ENCODE data around the gene NR1H2. TPM values are rescaled to one million over a fixed set of nuclear protein-coding genes. Genes with fewer than 3 reads are reported as not detected.
"Not testable (repeated sequence)": the region's sequence is repeated elsewhere in the genome, so short reads cannot be mapped to it uniquely, and the experiment has no call there.

Gene NR1H2
- polyA plus RNA-seq, 5 donors: 24.1 to 45.1 (median 30.3) TPM

DNA sequence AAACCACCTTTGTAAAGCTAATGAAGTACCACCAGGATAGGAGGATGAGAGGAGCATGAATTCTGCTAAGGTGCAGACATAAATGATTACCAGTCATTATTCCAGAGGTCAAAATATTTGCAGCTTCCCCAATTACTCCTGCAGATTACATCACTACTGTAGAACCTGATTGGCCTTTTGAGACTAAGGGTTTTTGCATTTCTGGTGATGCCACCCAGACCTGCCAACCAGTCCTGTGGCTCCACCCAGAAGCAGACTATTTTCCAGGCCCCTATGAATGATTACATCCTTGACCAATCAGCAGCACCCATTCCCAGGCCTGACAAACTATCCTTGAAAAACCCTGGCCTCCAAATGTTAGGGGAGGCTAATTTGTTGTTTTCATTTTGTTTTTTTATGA lies 35.9 kb upstream of the NR1H2 start:
- no peak for DNase-seq

DNA sequence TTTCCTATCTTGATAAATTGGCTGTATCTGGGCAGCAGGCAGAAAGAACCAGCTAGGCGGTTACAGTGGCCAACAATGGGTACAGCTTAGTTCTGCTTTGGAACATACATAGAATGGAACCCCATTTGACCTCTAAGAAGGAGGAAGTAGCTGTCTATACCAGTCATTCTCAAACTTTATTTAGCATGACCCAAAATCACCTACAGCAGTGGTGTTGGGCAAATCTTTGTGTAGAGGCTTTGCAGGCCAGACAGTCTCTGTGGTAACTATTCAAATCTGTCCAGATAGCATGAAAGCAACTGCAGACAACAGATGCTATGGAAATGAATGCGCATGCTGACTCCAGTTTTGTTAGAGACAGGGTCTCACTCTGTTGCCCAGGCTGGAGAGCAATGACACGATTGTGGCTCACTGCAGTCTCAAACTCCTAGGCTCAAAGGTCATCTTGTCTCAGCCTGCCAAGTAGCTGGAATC lies 35.1 kb upstream of the NR1H2 start:
- no peak for DNase-seq

DNA sequence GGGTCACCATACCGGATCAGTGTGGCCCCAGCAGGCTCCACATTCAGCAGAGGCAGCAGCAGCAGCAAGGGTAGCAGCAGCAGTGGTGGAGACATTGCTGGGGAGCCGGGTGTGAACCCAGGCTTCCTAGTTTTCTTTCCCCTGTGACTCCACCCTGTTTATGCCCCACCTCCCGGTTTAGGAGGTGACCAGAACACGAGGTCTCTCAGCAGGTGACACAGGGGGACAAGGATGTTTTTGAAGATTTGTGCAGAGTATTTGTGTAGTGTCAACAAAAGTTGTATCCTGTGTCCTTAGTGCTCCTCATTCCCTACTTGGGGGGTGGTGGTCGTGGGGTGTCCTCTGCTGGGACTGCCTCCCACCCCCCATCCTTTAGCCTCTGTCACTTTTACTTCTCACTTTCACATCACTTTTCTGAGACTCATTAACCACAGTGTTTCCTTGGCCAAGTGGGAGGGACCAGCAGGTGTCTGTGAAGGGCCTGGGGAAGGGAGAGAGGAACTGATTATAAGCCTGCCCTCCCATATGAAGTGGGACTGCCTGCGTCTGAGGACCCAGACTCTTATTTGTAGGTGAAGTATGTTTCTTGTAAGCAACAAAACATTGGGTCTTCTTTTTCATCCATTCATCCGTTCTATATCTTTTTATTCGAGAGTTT lies 31.5 kb upstream of the NR1H2 start:
- DNase-seq: no peak

DNA sequence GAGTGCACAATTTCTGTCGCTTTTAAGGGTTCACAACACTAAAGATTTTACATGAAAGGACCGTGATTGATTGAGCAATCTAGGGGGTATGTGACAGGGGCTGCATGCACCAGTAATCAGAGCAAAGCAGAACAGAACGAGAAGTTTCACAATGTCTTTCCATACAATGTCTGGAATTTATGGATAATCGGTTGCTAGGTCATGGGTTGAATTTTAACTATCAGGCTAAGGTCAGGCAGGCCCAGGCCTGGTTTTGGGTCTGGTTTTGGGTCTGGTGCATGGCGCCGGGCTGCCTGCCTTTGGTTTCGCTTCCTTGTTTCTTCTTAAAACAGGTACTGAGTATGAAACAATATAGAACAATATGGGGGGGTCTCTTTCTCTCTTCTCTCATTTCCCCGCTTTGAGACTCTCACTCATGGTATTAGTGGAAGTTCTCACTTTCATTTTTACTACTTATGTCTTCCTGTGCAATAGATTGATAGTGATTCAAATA lies 29.1 kb upstream of the NR1H2 start:
- not testable (repeated sequence) for DNase-seq

DNA sequence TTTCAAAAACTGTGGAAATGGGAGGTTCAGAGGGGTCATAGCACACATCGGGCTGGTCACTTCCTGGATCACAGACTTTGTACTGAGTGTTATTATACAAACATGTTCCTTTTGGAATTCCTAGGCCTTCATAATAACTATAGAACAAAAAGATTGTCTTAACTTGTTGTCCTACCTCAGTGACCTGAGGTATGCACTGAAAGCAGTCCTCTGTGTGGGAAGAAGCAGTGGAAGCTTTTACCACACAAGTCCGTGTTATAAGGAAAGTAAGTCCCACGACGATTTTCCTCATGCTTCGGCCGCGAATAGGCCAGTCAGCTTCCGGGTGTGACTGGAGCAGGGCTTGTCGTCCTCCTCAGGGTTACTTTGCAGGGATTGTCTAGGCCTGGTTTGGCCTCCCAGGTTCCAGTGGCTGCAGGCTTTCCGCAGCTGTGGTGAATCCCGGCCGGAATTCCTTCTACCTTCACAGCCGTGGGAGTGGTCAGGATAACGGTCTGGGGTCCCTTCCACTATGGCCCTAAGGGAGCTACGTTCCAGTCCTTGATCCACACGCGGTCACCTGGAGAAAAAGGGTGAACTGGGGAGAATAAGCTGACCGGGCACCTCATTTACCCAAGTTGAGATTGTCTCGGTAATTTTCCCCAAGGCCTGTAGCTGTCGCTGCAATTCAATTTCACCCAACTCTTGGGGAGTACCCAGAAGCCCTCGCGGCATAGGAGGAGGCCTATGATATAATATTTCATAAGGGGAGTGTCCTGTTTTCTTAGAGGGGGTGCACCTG lies 26.8 kb upstream of the NR1H2 start:
- no peak for DNase-seq

DNA sequence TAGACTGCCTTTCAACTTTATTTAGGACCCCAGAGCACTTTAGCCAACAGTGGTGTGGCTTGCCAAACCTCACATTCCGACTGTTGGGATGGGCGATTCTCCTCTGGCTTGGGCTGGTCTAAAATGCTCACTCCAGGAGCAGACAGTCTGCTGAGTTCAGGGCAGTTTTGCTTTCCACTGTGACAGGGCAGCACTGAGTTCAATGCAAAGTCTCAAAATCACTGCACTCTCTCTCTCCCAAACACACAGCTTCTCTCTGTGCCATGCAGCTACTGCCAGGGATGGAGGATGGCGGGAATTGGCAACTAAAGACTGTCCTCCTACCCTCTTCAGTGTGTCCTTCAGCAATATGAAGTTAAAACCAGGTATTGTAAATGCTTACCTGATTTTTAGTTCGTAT lies 24.0 kb upstream of the NR1H2 start:
- DNase-seq: no peak

DNA sequence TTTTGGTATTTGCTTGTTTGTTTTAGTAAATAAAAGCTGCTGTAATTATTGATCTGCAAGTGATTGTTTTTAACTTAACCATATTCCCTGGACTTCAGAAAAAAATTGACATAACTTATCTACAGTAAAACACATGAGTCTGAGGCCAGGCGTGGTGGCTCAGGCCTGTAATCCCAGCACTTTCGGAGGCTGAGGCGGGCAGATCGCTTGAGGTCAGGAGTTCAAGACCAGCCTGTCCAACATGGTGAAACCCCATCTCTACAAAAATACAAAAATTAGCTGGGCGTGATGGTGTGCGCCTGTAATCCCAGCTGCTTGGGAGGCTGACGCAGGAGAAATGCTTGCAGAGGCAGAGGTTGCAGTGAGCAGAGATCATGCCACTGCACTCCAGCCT lies 22.8 kb upstream of the NR1H2 start:
- DNase-seq: not testable (repeated sequence)

DNA sequence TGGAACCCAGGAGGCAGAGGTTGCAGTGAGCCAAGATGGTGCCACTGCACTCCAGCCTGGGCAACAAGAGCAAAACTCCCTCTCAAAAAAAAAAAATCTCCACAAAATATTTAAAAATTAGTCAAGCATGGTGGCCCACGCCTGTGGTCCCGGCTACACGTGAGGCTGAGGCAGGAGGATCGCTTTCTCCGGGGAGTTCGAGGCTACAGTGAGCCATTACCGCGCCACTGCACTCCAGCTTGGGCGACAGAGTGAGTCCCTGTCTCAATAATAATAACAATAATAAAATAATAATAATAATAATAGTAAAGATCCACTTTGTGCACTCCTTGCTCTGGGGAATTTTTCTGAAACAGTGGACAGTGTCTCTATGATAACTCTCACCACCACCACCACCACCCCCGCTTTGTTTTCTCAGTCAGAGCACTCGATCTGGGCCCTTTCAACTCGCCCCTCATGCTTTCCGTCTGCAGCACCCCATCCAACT lies 19.5 kb upstream of the NR1H2 start:
- DNase-seq: no peak

DNA sequence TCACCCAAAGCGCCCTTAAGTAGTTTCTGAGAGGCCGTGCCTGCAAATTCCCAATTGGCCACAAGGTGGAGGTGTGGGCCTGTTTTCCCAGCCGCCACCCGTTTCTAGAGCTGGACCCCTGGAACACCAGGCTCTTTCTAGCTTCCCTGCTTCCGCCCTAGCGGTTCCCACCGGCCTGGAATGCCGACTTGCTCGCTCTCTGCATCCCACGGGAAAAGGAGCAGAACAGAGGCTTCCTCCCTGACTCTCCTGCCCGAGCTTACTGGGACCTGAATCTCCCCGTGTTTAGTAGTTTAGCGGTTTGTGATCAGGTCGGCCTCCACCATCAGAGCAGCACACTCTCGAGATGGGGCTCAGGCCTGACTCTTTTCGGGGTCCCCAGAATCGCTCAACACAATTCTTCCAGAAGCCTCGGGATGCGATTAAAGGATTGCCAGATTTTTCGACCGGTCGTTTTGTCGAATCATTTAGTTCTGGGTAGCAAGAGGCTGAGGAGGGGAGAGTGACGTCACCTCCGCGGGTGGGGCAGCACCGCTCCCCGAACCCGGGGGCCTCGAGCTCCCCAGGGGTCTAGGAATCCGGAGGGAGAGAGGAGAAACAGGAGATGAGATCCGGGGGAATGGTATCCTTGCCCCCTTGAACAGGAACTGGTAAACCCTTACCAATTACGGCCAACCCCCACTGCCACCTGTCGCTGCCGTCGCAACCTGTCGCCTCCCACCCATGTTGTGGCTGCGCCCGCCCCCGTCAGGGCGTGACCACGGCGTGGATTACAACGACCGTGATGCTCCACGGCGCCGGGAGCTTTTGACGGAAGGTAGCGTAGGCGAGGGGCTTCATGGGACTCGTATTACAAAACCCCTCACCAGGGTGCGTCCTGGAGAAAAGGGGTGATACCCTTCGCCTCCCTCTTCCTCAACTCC lies 18.8 kb upstream of the NR1H2 start:
- DNase-seq: peak; percentile 45 to 56

DNA sequence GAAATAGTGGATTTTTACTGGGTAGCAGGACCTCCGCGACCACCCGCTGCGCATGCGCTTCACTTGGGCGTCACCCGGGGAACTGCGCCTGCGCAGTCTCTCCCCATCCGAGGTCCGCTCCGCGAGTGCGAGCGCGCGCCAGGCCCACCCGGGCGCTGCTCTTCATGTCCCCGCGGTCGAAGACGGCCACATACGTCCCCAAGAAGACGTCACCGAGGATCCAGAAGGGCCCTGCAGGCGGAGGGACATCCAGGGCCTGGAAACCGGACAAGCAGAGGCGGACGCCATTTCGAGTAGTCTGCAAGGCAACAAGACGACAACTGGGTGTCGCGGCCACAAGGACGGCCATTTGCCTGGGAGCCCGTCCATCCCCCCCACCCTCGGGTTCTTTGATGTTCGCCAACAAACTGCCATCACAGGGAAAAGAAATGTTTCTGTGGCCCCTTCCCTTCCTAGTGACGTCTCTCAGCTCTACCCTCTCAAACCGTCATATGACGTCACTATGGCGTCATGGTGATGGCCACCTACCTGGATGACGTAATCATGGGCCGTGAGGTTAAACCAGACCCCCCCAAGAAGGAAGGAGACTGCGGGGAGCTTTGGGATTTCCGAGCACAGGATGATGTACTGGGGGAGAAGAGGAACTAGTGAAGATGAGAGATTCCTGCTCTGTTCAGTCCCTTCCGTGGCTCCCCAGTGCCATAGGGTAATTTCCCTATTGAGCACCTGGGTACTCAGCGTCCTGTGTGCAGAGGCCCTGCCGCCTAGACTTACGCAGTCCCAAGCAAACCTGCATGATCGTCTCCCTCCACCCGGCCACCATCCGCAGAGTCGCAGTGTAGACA lies 17.6 kb upstream of the NR1H2 start:
- peak; percentile 63 to 70 for DNase-seq

DNA sequence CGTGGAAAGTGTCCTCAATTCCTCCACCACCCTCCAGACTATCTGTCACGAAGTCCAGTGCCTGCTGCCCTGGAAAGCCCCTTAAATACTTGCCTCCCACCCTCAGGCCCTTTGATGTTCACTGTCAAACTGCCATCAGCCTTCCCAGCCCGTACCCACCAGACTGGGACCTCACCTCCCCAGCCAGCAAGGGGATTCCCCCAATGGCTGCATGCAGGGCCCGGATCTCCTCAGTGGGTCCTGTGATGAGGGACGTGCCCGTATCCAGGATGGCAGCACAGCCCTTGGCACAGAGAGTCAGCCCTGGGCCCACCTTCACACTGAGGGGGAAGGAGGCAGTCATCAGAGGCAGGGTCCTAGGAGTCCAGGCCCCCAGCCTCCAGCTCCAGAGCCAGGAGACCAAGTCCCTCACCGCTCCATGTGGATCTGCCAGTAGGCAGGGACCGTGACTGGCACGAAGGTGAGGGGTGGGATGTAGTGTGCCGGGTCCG lies 16.9 kb upstream of the NR1H2 start:
- DNase-seq: no peak

DNA sequence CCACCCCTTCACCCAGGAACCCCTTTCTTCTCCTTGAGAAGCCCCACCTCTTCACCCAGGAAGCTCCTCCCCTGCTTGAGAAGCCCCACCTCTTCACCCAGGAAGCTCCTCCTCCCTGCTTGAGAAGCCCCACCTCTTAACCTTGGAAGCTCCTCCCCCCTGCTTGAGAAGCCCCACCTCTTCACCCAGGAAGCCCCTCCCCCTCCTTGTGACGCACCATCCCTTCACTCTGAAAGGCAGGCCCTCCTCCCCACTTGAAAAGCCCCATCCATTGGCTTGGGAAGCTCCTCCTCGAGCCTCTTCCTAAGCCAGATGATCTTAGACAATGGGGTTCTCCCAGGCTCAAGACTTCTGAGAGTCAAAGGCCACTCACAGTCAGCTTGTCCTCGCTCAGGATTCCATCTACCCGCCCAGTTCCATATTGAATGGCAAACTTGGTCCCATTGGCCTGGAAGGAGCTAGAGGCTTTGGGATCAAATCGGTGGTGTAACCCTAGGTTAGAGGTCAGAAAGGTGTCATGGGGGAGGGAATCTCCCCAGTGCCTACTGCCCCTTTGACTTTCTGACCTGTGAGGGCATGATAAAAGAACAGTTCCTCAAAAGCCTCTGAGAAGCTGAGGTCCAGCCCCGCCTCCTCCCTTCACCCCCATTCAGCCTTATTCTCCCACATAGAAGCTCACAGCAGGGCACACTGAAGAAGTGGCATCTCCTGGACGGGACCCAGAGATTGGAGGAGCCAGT lies 14.8 kb upstream of the NR1H2 start:
- no peak for DNase-seq

DNA sequence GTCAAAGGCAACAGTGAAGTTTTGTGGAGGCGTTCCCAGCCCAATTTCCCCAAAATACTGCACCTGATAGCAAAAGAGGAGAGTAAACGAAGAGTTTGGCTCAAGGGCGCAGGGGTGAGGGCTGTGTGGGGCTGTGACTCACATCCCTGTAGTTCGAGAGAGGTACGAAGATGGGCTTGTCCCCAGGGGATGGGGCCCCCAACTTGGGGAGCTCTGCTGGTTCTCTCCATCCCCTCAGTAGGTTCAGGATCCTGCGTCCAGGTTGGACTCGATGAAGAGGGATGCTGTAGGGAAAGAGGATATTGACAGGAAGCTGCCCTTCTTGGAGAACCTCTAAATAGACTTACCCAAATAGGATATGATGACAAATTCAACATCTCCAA lies 14.2 kb upstream of the NR1H2 start:
- no peak for DNase-seq

DNA sequence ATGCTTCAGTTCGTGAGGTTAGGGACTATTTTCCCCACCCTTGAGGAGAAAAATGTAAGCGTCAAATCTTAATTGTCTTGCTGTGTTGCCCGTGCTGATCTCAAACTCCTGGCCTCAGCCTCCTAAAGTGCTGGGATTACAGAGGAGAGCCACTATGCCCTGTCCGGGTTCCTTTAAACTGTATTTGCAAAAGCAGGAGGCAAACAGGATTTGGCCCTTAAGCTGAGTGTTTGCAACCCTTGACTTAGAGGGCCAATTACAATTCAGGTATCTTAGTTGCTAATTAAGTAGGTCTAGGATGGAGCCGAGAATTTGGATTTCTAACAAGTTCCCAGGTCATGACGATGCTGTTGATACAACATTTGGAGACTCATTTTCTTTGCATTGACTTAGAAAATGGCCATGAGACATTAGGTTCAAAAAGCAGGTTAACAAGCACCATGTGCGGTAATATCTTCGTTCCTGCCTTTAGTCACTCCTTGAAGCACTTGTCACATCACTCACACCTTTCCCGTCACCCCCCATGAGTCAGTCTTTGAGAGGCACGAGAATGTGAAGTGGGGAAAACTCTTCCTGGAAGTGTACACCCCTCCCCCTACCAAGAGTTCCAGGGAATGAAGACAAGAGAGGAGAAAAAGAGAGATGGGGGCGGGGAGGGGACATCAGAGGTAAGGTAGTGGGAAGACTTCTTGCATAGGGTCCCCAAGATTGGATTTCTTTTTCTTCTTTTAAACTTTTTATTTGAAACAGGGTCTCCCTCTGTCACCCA lies 13.4 kb upstream of the NR1H2 start:
- DNase-seq: peak in 1 of 2 donors; percentile 40

DNA sequence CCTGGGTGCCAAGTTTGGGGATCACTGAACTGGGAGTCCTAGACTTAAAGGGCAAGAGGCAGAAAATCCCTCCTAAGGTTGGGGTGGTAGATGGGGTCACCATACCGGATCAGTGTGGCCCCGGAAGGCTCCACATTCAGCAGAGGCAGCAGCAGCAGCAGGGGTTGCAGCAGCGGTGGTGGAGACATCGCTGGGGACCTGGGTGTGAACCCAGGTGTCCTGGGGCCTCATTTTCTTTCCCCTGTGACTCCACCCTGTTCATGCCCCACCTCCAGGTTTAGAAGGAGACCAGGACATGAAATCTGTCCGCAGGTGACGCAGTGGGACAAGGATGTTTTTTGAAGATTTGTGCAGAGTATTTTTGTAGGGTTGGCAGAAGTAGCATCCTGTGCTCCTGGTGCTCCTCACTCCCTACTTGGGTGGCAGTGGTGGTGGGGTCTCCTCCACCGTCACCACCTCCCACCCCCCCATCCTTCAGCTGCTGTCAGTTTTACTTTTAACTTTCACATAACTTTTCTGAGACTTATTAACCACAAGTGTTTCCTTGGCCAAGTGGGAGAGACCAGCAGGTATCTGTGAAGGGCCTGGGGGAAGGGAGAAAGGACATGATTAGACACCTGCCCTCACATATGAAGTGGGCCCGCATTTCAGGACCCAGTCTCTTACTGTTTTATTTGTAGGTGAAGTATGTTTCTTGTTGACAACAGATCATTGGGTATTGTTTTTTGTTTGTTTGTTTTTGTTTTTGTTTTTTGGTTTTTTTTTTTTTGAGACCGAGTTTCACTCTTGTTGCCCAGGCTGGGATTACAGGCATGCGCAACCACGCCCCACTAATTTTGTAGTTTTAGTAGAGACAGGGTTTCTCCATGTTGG lies 10.6 kb upstream of the NR1H2 start, which contains the start of gene NAPSA:
TSS of gene NAPSA (minus strand) at position 206 of the 873 bp plus-strand sequence. CDS start at position 188, 18 bp downstream.
- DNase-seq: no peak

DNA sequence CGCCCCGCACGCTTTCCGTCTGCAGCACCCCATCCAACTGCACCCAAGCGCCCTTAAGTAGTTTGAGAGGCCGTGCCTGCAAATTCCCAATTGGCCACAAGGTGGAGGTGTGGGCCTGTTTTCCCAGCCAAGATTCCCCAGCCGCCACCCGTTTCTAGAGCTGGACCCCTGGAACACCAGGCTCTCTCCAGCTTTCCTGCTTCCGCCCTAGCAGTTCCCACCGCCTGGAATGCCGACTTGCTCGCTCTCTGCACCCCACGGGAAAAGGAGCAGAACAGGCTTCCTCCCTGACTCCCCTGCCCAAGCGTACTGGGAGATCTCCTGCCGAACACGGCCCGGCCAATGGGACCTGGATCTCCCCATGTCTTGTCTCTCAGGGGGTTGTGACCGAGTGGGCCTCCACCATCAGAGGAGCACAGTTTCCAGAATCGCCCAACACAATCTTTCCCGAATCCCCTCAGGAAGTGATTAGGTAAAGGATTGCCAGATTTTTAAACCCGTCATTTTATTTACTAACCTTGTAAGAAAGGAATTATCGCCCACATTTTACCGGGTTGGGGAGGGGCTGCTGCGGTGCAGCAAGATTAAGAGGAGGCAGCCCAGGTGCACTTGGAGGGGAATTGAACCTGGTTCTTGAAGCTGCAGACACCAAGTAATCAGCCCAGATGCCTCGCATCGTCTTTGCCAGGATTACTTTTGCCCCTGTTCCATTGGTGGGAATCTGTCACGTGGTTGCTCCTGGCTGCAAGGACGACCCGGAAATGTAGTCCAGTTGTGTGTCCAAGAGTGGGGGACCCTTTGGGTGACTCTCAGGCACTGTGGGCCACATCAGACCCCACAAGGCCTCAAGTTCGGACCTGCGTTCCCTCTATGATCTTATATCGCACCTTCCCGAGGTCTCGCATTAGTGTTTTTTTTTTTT lies 7.3 kb upstream of the NR1H2 start:
- DNase-seq: peak; percentile 67 to 76

DNA sequence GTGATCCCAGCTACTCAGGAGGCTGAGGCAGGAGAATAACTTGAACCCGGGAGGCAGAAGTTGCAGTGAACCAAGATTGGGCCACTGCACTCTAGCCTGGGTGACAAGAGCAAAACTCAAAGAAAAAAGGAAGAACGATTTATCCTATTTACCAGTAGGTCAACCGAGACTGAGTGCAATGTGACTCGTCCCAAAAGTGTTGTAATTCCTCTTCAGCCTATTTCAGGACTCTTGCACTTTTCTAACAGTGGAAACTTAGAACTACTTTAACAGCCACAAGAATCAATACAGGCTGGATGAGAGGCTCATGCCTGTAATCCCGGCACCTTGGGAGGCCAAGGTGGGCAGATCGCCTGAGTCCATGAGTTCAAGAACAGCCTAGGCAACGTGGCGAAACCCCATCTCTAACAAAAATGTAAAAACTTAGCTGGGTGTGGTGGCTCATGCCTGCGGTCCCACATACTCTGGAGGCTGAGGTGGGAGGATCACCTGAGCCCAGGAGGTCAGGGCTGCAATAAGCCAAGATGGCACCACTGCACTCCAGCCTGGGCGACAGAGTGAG lies 4.3 kb upstream of the NR1H2 start:
- no peak for DNase-seq

Measured in right lung (tissue), 5 donors.